IMR-90 (cell line): ENCODE results near the gene DAP3. TPM values are rescaled to one million over a fixed set of nuclear protein-coding genes. Genes with fewer than 3 reads are reported as not detected.
"Not testable (repeated sequence)": the region's sequence is repeated elsewhere in the genome, so short reads cannot be mapped to it uniquely, and the experiment has no call there.

Source experiments
- ATAC-seq: fragments of 200-7000 bp; cut with Tn5 transposase; 2 replicates; pipeline ENCODE4 v1.9.1; 2020; ENCODE audit warnings: low read depth, mild to moderate bottlenecking, moderate library complexity
- BruUV-seq: library from RNA; stranded (reverse); fragments of 400-500 nt; replicated peaks from 2 replicates; lab custom pipeline; 2021; lab: Mats Ljungman, UMichigan
- CTCF ChIA-PET: fragments of 300-600 bp; formaldehyde crosslinking; extraction: SDS; loops from one replicate; lab custom pipeline; 2021; ENCODE audit warnings: antibody characterized with exemption; lab: Yijun Ruan, JAX
- POLR2A ChIA-PET: fragments of 300-600 bp; sonication (Branson Sonifier 250); formaldehyde crosslinking; loops from one replicate; lab custom pipeline; 2022; ENCODE audit warnings: antibody characterized with exemption; ENCODE audit not compliant: unreplicated experiment; lab: Charles Lee
- DNase-seq: peaks from one replicate; pipeline ENCODE4 v3.0.0; 2013
- H2AFZ ChIP-seq: replicated peaks from 2 replicates; pipeline ENCODE3; 2013; ENCODE audit warnings: low read length, mild to moderate bottlenecking; ENCODE audit not compliant: poor library complexity
- H2AK5ac ChIP-seq: 2 replicates; pipeline ENCODE4 v1.6.1; 2013; ENCODE audit warnings: low read depth, low read length, inconsistent platforms
- H2AK9ac ChIP-seq: replicated peaks from 2 replicates; pipeline ENCODE3; 2013; ENCODE audit warnings: mild to moderate bottlenecking, low read depth, low read length, moderate library complexity; ENCODE audit not compliant: poor library complexity
- H2BK120ac ChIP-seq: 2 replicates; pipeline ENCODE4 v1.6.1; 2013; ENCODE audit warnings: low read depth, low read length, inconsistent platforms
- H2BK15ac ChIP-seq: 3 replicates; pipeline ENCODE4 v1.6.1; 2013; ENCODE audit warnings: low read depth, low read length, inconsistent platforms
- H2BK20ac ChIP-seq: 2 replicates; pipeline ENCODE4 v1.6.1; 2013; ENCODE audit warnings: low read depth, mild to moderate bottlenecking, inconsistent platforms, low read length, moderate library complexity
- H2BK5ac ChIP-seq: 2 replicates; pipeline ENCODE4 v1.6.1; 2013; ENCODE audit warnings: mild to moderate bottlenecking, low read depth, low read length, inconsistent platforms; ENCODE audit not compliant: poor library complexity, severe bottlenecking
- H3K14ac ChIP-seq: replicated peaks from 2 replicates; pipeline ENCODE4 v1.6.1; 2013; ENCODE audit warnings: low read depth, low read length, inconsistent platforms
- H3K18ac ChIP-seq: 2 replicates; pipeline ENCODE4 v1.6.1; 2013; ENCODE audit warnings: low read depth, low read length, control low read depth
- H3K23ac ChIP-seq: 2 replicates; pipeline ENCODE4 v1.6.1; 2013; ENCODE audit warnings: low read depth, low read length, inconsistent platforms
- H3K27ac ChIP-seq: 2 replicates; pipeline ENCODE4 v1.5.1; 2013; ENCODE audit warnings: mild to moderate bottlenecking, control low read depth, low read length; ENCODE audit not compliant: insufficient read depth
- H3K27me3 ChIP-seq: 2 replicates; pipeline ENCODE4 v1.6.1; 2013; ENCODE audit warnings: low read length; ENCODE audit not compliant: control insufficient read depth, insufficient read depth
- H3K36me3 ChIP-seq: 2 replicates; pipeline ENCODE4 v1.6.1; 2013; ENCODE audit warnings: low read length, mixed read lengths; ENCODE audit not compliant: control insufficient read depth, insufficient read depth
- H3K4ac ChIP-seq: 2 replicates; pipeline ENCODE4 v1.6.1; 2013; ENCODE audit warnings: low read depth, low read length, inconsistent platforms
- H3K4me1 ChIP-seq: 2 replicates; pipeline ENCODE4 v1.6.1; 2013; ENCODE audit warnings: low read length, mixed read lengths; ENCODE audit not compliant: control insufficient read depth, insufficient read depth
- H3K4me2 ChIP-seq: 2 replicates; pipeline ENCODE4 v1.6.1; 2013; ENCODE audit warnings: low read depth, mild to moderate bottlenecking, control low read depth, low read length, moderate library complexity
- H3K4me3 ChIP-seq: 2 replicates; pipeline ENCODE4 v1.5.1; 2013; ENCODE audit warnings: low read depth, mild to moderate bottlenecking, control low read depth, low read length, moderate library complexity; ENCODE audit not compliant: insufficient read depth
- H3K56ac ChIP-seq: 2 replicates; pipeline ENCODE4 v1.6.1; 2013; ENCODE audit warnings: low read length, inconsistent platforms; ENCODE audit not compliant: insufficient read depth; ENCODE audit errors: extremely low read depth
- H3K79me1 ChIP-seq, 2 experiments: 2 replicates each; pipeline ENCODE4 v1.6.1; 2013; ENCODE audit warnings: low read length in 2 of 2, inconsistent platforms in 1 of 2, low read depth in 1 of 2
- H3K9ac ChIP-seq: 2 replicates; pipeline ENCODE4 v1.6.1; 2013; ENCODE audit warnings: low read depth, low read length, control low read depth
- H3K9me1 ChIP-seq: 2 replicates; pipeline ENCODE4 v1.6.1; 2013; ENCODE audit warnings: low read length, inconsistent platforms; ENCODE audit not compliant: insufficient read depth
- H3K9me3 ChIP-seq: 2 replicates; pipeline ENCODE4 v1.6.1; 2013; ENCODE audit warnings: low read length; ENCODE audit not compliant: control insufficient read depth, insufficient read depth
- H4K20me1 ChIP-seq: 2 replicates; pipeline ENCODE4 v1.6.1; 2013; ENCODE audit warnings: low read length, inconsistent platforms; ENCODE audit not compliant: insufficient read depth
- H4K5ac ChIP-seq: 2 replicates; pipeline ENCODE4 v1.6.1; 2013; ENCODE audit warnings: mild to moderate bottlenecking, low read depth, low read length, control low read depth
- H4K8ac ChIP-seq, 2 experiments: 2 replicates each; pipeline ENCODE4 v1.6.1; 2013; ENCODE audit warnings: low read depth in 2 of 2, low read length in 2 of 2, control low read depth in 1 of 2, inconsistent platforms in 1 of 2
- H4K91ac ChIP-seq: 2 replicates; pipeline ENCODE4 v1.6.1; 2013; ENCODE audit warnings: low read depth, low read length, inconsistent platforms; ENCODE audit not compliant: insufficient read depth
- CHD1 ChIP-seq: IDR thresholded peaks from 2 replicates; pipeline ENCODE4 v1.6.1; 2012; ENCODE audit warnings: low read depth, low read length, improper control_type of control experiment
- FOS ChIP-seq: fragments of 150-350 bp; IDR thresholded peaks from 2 replicates; pipeline ENCODE4 v1.6.1; 2016; ENCODE audit warnings: low read depth, low read length
- MXI1 ChIP-seq: IDR thresholded peaks from 2 replicates; pipeline ENCODE4 v1.6.1; 2012; ENCODE audit warnings: low read depth, mild to moderate bottlenecking, low read length, moderate library complexity, borderline replicate concordance
- RAD21 ChIP-seq: IDR thresholded peaks from 2 replicates; pipeline ENCODE4 v1.6.1; 2012; ENCODE audit warnings: low read length, improper control_type of control experiment
- RFX5 ChIP-seq: IDR thresholded peaks from 2 replicates; pipeline ENCODE4 v1.8.0; 2012; ENCODE audit warnings: low read depth, mild to moderate bottlenecking, low read length, moderate library complexity
- SMC3 ChIP-seq: fragments of 150-350 bp; IDR thresholded peaks from 2 replicates; pipeline ENCODE4 v1.6.1; 2016; ENCODE audit warnings: low read depth, mild to moderate bottlenecking, antibody characterized with exemption, low read length, moderate library complexity
- USF2 ChIP-seq: fragments of 150-350 bp; IDR thresholded peaks from 2 replicates; pipeline ENCODE4 v1.6.1; 2017; ENCODE audit warnings: mild to moderate bottlenecking, antibody characterized with exemption, low read length, low read depth
- WGBS, 2 experiments: methylation state at CpG; one replicate each; pipeline versions ENCODE4 v1.1.5 to v1.1.7; 2013; ENCODE audit warnings: missing lambda C conversion rate in 2 of 2; ENCODE audit not compliant: insufficient read length in 1 of 2; ENCODE audit errors: extremely low coverage in 2 of 2; 5-methylcytosine and 5-hydroxymethylcytosine counted together
- dilution Hi-C: fragments of 300-500 bp; cut with HindIII; formaldehyde crosslinking; loops from one replicate; pipeline ENCODE4 v1.14.3; 2018; ENCODE audit warnings: low sequenced_read_pairs; ENCODE audit not compliant: unreplicated experiment
- in situ Hi-C: fragments of 300-500 bp; cut with MboI; formaldehyde crosslinking; loops from 3 replicates; pipeline ENCODE4 v1.14.3; 2019; ENCODE audit warnings: low sequenced_read_pairs, inconsistent platforms, mixed read lengths
- intact Hi-C: fragments of 100-400 bp; cut with micrococcal nuclease; formaldehyde crosslinking; loops from 2 replicates; pipeline ENCODE4 v1.10.0; 2022
- polyA plus RNA-seq, 3 experiments: library from polyadenylated mRNA; depleted of rRNA; stranded (reverse); fragments of >200 nt; gene quantifications; 2 replicates each; pipeline ENCODE4 v1.2.3, GENCODE V29; 2012; ENCODE audit warnings: low replicate concordance in 1 of 3
- total RNA-seq: library from RNA; depleted of rRNA; stranded (reverse); fragments of >200 nt; gene quantifications from 2 replicates; pipeline ENCODE4 v1.2.3, GENCODE V29; 2012

DAP3 gene
- total and polyA plus RNA-seq, 2 of the 4 experiments (the other 2 are of a cell fraction), result 48.6 to 126 TPM

- H3K4me3 ChIP-seq, result no peak overlapping the region
- H3K23ac ChIP-seq, result no peak overlapping the region
- BruUV-seq, result no TSS peak
- H2BK5ac ChIP-seq, result no peak overlapping the region
- dilution Hi-C loops, result no loop called here
- ChIA-PET CTCF (interaction anchor here (0.6 to 1.5 kb wide), 2 partner anchors 20 to 61 kb away, joined by 3 read pairs; no protein-coding TSS in a partner anchor), POLR2A (no interaction called here)
- no peak overlapping the region for H4K8ac ChIP-seq
- no peak for ATAC-seq
- WGBS, 2 experiments, result no CpG with 5 or more reads among the region's 3 CpGs
- H3K9ac ChIP-seq, result no peak overlapping the region
- H3K18ac ChIP-seq, result no peak overlapping the region
- no peak overlapping the region for H3K4me2 ChIP-seq
- in situ Hi-C loops, result no loop called here
- TF ChIP-seq SMC3, result no peak
- no peak for TF ChIP-seq CHD1
- TF ChIP-seq FOS, result no peak
- TF ChIP-seq MXI1, result no peak
- TF ChIP-seq RAD21, result no peak
- no peak for TF ChIP-seq RFX5
- TF ChIP-seq USF2, result no peak
- no peak for DNase-seq
- intact Hi-C loops, result no loop called here
- H3K27ac ChIP-seq, result no peak overlapping the region
- no peak overlapping the region for H2AFZ ChIP-seq
- H3K9me1 ChIP-seq, result peaks cover 3% of the 10 kb centered on the region; the same call in 1 of the 2 replicates
- no peak overlapping the region for H2AK5ac ChIP-seq
- peaks cover 23% of the 10 kb centered on the region for H4K20me1 ChIP-seq
- H3K14ac ChIP-seq, result no peak overlapping the region
- no peaks in the 10 kb centered on the region for H3K27me3 ChIP-seq
- no peak overlapping the region for H4K5ac ChIP-seq
- no peak overlapping the region for H2AK9ac ChIP-seq
- H3K4ac ChIP-seq, result no peak overlapping the region
- H2BK120ac ChIP-seq, result no peak overlapping the region
- H2BK15ac ChIP-seq, result no peak overlapping the region
- peaks cover 1% of the 10 kb centered on the region; the same call in 1 of the 2 replicates for H3K4me1 ChIP-seq
- H2BK20ac ChIP-seq, result no peak overlapping the region
- H3K36me3 ChIP-seq, result peaks cover 5% of the 10 kb centered on the region; the same call in 1 of the 2 replicates
- no peaks in the 10 kb centered on the region for H3K9me3 ChIP-seq
- H3K79me1 ChIP-seq, result peaks cover 28 to 43% of the 10 kb centered on the region in 2 experiments
- H3K56ac ChIP-seq, result no peak overlapping the region
- no peak overlapping the region for H4K91ac ChIP-seq
These were observed 20.5 kb downstream of the DAP3 start for GRCh38 chr1:155709391-155709790.

GRCh38 chr1:155711457-155711856 lies 22.6 kb downstream of the DAP3 start:
- H3K23ac ChIP-seq, H4K8ac ChIP-seq, H3K4me2 ChIP-seq, H2BK5ac ChIP-seq, POLR2A ChIA-PET, BruUV-seq, H3K56ac ChIP-seq, H3K9me3 ChIP-seq, H3K18ac ChIP-seq, H2BK20ac ChIP-seq, H3K9me1 ChIP-seq, H2AK5ac ChIP-seq, dilution Hi-C loops, H3K27ac ChIP-seq, H4K20me1 ChIP-seq, H3K4me3 ChIP-seq, H2BK120ac ChIP-seq, H2AFZ ChIP-seq, H3K14ac ChIP-seq, H4K91ac ChIP-seq, H3K4me1 ChIP-seq, H3K27me3 ChIP-seq, CTCF ChIA-PET, intact Hi-C loops, H2AK9ac ChIP-seq, H4K5ac ChIP-seq, in situ Hi-C loops, H3K9ac ChIP-seq, H2BK15ac ChIP-seq, H3K4ac ChIP-seq: not testable (repeated sequence)
- Histone ChIP-seq H3K36me3 (peaks cover 10% of the 10 kb centered on the region), H3K79me1 (peaks cover 11 to 32% of the 10 kb centered on the region in 2 experiments)
- DNase-seq, result peak; percentile 21
- no CpG with 5 or more reads among the region's 3 CpGs for WGBS, 2 experiments
- peak; percentile 66 for ATAC-seq
